Retinal pigment epithelial cell (primary cell): ENCODE results near the gene NDUFC1.

ENCODE experiments used
- DNase-seq: peaks from one replicate; pipeline ENCODE4 v3.0.0-alpha.2; 2010; ENCODE audit warnings: low read depth
- H3K4me3 ChIP-seq: 2 replicates; pipeline ENCODE4 v1.5.1; 2011; ENCODE audit warnings: mild to moderate bottlenecking, low read length, control low read depth, moderate library complexity
- TF ChIP-seq, protein P1 (sequence below): conservative IDR thresholded peaks from 2 replicates; pipeline ENCODE4 v1.5.1; 2011; ENCODE audit warnings: low read depth, low read length, control low read depth, inconsistent platforms

The NDUFC1 gene

DNA sequence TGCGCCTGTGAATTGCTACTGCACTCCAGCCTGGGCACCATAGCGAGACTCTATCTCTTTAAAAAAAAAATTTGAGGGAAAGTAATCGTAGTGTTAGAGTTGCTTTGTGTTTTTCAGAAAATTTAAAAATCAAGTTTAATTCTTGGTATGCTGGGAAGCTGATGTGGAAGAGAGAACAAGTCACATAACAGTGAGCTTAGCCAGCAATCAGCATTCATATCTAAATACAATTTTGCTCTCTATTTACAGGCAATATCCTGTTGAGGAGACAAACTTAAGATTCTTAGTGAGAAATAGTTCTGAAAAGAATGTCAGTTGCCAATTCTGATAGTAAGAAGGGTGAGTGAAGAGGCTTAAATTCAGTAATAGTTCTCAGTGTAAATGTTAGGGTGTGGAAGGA lies 9.6 kb upstream of the NDUFC1 start:
- no peak overlapping the region for H3K4me3 ChIP-seq
- no peak for DNase-seq
- TF ChIP-seq, protein P1, sequence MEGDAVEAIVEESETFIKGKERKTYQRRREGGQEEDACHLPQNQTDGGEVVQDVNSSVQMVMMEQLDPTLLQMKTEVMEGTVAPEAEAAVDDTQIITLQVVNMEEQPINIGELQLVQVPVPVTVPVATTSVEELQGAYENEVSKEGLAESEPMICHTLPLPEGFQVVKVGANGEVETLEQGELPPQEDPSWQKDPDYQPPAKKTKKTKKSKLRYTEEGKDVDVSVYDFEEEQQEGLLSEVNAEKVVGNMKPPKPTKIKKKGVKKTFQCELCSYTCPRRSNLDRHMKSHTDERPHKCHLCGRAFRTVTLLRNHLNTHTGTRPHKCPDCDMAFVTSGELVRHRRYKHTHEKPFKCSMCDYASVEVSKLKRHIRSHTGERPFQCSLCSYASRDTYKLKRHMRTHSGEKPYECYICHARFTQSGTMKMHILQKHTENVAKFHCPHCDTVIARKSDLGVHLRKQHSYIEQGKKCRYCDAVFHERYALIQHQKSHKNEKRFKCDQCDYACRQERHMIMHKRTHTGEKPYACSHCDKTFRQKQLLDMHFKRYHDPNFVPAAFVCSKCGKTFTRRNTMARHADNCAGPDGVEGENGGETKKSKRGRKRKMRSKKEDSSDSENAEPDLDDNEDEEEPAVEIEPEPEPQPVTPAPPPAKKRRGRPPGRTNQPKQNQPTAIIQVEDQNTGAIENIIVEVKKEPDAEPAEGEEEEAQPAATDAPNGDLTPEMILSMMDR: no peak

DNA sequence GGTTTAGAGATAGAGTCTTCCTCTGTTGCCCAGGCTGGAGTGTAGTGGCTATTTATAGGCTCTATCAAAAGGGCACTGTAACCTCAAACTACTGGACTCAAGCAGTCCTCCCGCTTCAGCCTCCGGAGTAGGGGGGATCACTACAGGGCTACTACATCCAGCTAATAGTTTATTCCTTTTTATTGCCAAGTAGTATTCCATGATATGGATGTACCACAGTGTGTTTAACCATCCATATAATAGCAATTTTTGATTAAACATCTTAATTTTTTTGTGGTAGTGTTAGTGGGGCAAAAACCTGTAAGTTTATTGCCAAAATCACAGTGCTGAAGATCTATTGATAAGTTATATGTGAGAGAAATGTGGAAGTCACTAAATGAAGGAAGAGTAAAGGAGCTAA lies 2.6 kb upstream of the NDUFC1 start:
- no peak overlapping the region for H3K4me3 ChIP-seq
- DNase-seq: no peak
- TF ChIP-seq, protein P1: no peak

DNA sequence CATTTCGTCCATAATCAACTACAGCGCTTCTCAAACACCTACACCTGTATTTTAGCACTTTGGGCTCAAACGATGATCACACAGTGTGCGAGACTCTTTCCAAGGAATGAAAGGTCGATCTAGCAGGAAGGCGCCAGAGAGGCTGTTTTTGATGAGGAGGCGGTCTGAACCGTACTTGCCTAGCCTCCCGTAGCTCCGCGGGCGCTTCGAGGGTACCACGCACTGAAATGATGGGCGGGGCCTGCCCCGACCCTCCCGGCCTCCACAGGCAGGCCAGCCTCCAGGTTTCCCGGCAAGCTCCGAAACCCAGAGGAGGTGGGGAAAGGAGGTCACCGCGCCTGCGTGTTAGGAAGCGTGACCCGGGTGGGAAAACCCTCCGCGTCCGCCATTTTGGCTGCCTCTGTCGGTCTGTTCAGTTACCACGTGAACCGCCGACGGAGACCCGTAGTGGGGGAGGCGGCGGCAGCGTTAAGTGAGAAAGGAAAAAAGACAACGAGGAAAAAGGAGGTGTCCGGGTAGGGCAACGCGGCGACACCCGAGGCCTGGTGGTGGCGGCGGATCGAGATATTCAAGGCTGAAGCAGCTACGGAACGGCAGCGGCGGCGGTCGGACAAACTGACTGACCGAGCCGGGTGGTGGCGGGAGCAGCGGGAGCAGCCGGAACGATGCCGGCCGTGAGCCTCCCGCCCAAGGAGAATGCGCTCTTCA lies 1.0 kb downstream of the NDUFC1 start, which contains the start of gene NAA15:
NAA15 (plus strand) TSS at position 393 of the 708 bp plus-strand sequence; CDS start at position 666, 273 bp downstream.
- TF ChIP-seq, protein P1: no peak
- H3K4me3 ChIP-seq: peak within 1 kb of the TSS; percentile 96
- DNase-seq: peak; percentile 93

DNA sequence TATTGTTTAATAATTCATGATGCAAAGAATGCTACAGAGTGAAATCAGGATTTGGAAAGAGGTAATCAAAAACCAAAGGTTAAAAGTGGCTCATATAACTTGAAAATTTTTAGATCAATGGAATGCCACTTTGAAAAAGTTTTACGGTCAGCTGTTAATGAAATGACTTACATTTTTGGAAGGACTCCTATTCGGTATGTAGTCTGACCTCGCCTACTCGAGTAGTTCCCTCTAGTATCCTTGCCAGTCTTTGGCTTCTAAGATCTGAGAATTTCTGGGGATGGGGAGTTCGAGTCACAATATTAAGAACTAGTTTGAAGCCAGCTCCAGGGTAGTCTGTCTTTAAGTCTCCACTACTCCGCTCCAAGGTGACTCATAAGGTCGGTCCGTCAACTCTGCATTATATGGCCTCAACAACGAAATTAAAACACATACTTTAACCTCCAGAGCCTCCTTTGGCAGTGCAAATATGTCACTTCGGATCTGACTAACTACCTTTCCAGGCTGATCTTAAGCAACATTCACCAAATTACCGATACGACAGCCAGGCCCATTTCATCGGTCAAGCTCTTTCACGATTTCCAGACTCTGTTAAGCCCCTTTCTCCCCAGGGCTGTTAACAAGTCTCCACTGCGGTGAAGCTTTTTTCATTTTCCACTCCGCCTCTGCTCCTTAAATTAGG lies 1.7 kb downstream of the NDUFC1 start:
- peak; percentile 49 for DNase-seq
- H3K4me3 ChIP-seq: peak overlapping the region; percentile 96

GRCh38 chr4:139299536-139299935 lies 2.7 kb downstream of the NDUFC1 start:
- H3K4me3 ChIP-seq: peak overlapping the region; percentile 96
- no peak for DNase-seq
- TF ChIP-seq, protein P1: no peak

More for the DNA sequence above, 1.7 kb downstream of the NDUFC1 start:
- TF ChIP-seq, protein P1: no peak

DNA sequence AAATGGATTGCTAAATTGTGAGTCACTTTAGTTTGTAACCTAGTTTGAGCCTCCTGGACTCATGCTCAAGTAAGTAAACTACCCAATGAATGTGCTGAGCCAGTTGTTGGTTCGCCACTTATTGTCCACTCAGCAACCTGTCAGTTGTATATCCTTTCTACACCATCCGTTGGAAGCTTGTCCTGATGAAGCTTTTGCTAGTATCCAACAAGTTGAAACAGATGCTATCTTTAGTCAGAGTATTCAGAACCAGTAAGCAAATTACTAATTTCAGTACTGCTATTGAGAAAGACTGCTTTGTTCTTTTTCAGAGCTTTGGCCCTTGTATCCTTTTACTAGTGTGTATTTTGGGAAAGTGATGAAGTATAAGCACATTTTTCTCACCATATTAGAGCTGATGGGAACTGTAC lies 5.3 kb downstream of the NDUFC1 start:
- DNase-seq: no peak
- TF ChIP-seq, protein P1: no peak
- H3K4me3 ChIP-seq: no peak overlapping the region

DNA sequence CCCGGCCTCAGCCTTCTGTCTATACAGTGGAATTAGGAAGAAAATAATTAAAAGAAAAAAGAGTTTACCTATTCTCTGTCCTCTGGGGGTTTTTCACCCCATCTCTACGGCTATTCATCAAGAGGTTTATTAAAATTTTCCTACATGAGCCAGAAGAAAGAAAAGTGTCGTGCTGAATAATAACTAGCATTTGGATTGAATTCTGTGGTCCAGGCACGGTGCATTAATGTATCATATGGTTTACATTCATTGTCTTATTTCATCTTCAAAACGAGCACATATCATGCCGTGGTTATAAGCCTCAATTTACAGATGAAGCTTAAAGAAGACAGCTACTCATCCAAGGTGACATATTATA lies 6.4 kb downstream of the NDUFC1 start:
- peak overlapping the region; percentile 94 for H3K4me3 ChIP-seq
- no peak for DNase-seq
- TF ChIP-seq, protein P1: no peak
